Activated T-helper 1 cell treated with Interleukin-2 at 50 U/mL for 16 hours (primary cell): ENCODE measurements around the gene DTL.

Experiments used
- DNase-seq: peaks from one replicate; pipeline ENCODE4 v3.0.0-alpha.2; 2020; ENCODE audit warnings: low read depth

The DTL gene

GRCh38 chr1:212035835-212036605, 472 bp downstream of the DTL start:
- no peak for DNase-seq

- no peak for DNase-seq
These were observed 2.4 kb downstream of the DTL start for GRCh38 chr1:212037900-212038299.

- no peak for DNase-seq
These were observed 4.1 kb downstream of the DTL start for GRCh38 chr1:212039622-212040021.

- no peak for DNase-seq
These were observed 5.3 kb downstream of the DTL start for GRCh38 chr1:212040629-212041412.

GRCh38 chr1:212042436-212042835, 6.9 kb downstream of the DTL start:
- DNase-seq = no peak

GRCh38 chr1:212044851-212045250, 9.3 kb downstream of the DTL start:
- no peak for DNase-seq

GRCh38 chr1:212045981-212046380, 10.4 kb downstream of the DTL start:
- DNase-seq = no peak

- no peak for DNase-seq
These were observed 18.4 kb downstream of the DTL start for GRCh38 chr1:212053993-212054392.

- DNase-seq = no peak
These were observed 19.8 kb downstream of the DTL start for GRCh38 chr1:212055333-212055732.

- no peak for DNase-seq
These were observed 25.3 kb downstream of the DTL start for GRCh38 chr1:212060632-212061472.

GRCh38 chr1:212062832-212063438, 27.4 kb downstream of the DTL start:
- no peak for DNase-seq

- no peak for DNase-seq
These were observed 32.2 kb downstream of the DTL start for GRCh38 chr1:212067787-212068186.

GRCh38 chr1:212070720-212071302, 35.3 kb downstream of the DTL start:
- DNase-seq = no peak

GRCh38 chr1:212072047-212072446, 36.5 kb downstream of the DTL start:
- DNase-seq = no peak

- DNase-seq = no peak
These were observed 37.9 kb downstream of the DTL start for GRCh38 chr1:212073490-212073889.

- no peak for DNase-seq
These were observed 38.8 kb downstream of the DTL start for GRCh38 chr1:212074313-212074712.

GRCh38 chr1:212074856-212075255, 39.3 kb downstream of the DTL start:
- DNase-seq = no peak

- no peak for DNase-seq
These were observed 41.5 kb downstream of the DTL start for GRCh38 chr1:212077028-212077427.

GRCh38 chr1:212078826-212079225, 43.3 kb downstream of the DTL start:
- no peak for DNase-seq

GRCh38 chr1:212082765-212083406, 47.3 kb downstream of the DTL start:
- DNase-seq = no peak

- no peak for DNase-seq
These were observed 54.1 kb downstream of the DTL start for GRCh38 chr1:212089560-212090163.
